Astrocyte (in vitro differentiated cells and primary cell): Measurements from ENCODE around the gene PRR7. TPM values are rescaled to one million over a fixed set of nuclear protein-coding genes. Genes with fewer than 3 reads are reported as not detected.

Experiments
- DNase-seq: peaks from one replicate; pipeline ENCODE4 v3.0.0-alpha.2; 2010; ENCODE audit warnings: low read depth
- FAIRE-seq: peaks from 2 replicates; lab custom pipeline; 2011; peaks lifted over from hg19 to GRCh38; lab: Jason Lieb, UNC
- H2AFZ ChIP-seq: 2 replicates; pipeline ENCODE4 v1.6.0; 2012; ENCODE audit warnings: low read depth, low read length, inconsistent platforms
- H3K27ac ChIP-seq: 2 replicates; pipeline ENCODE4 v1.5.1; 2011; ENCODE audit warnings: low read depth, low read length, inconsistent platforms
- H3K27me3 ChIP-seq: 2 replicates; pipeline ENCODE4 v1.6.0; 2011; ENCODE audit warnings: low read length, inconsistent platforms; ENCODE audit not compliant: insufficient read depth
- H3K36me3 ChIP-seq: 2 replicates; pipeline ENCODE4 v1.5.1; 2011; ENCODE audit warnings: low read length, inconsistent platforms; ENCODE audit not compliant: insufficient read depth
- H3K4me1 ChIP-seq: 2 replicates; pipeline ENCODE4 v1.5.1; 2011; ENCODE audit warnings: low read length, inconsistent platforms; ENCODE audit not compliant: insufficient read depth
- H3K4me2 ChIP-seq: 2 replicates; pipeline ENCODE4 v1.6.0; 2012; ENCODE audit warnings: low read length, inconsistent platforms
- H3K4me3 ChIP-seq: 2 replicates; pipeline ENCODE4 v1.5.1; 2011; ENCODE audit warnings: low read depth, mild to moderate bottlenecking, low read length, inconsistent platforms; ENCODE audit not compliant: insufficient read depth
- H3K79me2 ChIP-seq: 2 replicates; pipeline ENCODE4 v1.6.0; 2012; ENCODE audit warnings: mild to moderate bottlenecking, low read length, inconsistent platforms; ENCODE audit not compliant: insufficient read depth
- H3K9ac ChIP-seq: 2 replicates; pipeline ENCODE4 v1.6.0; 2012; ENCODE audit warnings: mild to moderate bottlenecking, low read length, inconsistent platforms
- H3K9me3 ChIP-seq: 2 replicates; pipeline ENCODE4 v1.5.1; 2012; ENCODE audit warnings: low read depth, mild to moderate bottlenecking, low read length, inconsistent platforms; ENCODE audit not compliant: insufficient read depth
- H4K20me1 ChIP-seq: 2 replicates; pipeline ENCODE4 v1.6.0; 2012; ENCODE audit warnings: low read length, inconsistent platforms; ENCODE audit not compliant: insufficient read depth
- H3K27ac Mint-ChIP-seq: one replicate; pipeline ENCODE4 v1.8.0; 2021; ENCODE audit warnings: mild to moderate bottlenecking, mixed read lengths; ENCODE audit not compliant: unreplicated experiment
- H3K27me3 Mint-ChIP-seq: one replicate; pipeline ENCODE4 v1.8.0; 2021; ENCODE audit warnings: low read depth, mixed read lengths; ENCODE audit not compliant: unreplicated experiment
- H3K36me3 Mint-ChIP-seq: one replicate; pipeline ENCODE4 v1.8.0; 2021; ENCODE audit warnings: low read depth, mixed read lengths; ENCODE audit not compliant: unreplicated experiment
- H3K4me1 Mint-ChIP-seq: one replicate; pipeline ENCODE4 v1.8.0; 2021; ENCODE audit warnings: low read depth, mixed read lengths; ENCODE audit not compliant: unreplicated experiment
- H3K4me3 Mint-ChIP-seq: one replicate; pipeline ENCODE4 v1.8.0; 2021; ENCODE audit warnings: mild to moderate bottlenecking, moderate library complexity, mixed read lengths; ENCODE audit not compliant: unreplicated experiment
- H3K9me3 Mint-ChIP-seq: one replicate; pipeline ENCODE4 v1.8.0; 2021; ENCODE audit warnings: mild to moderate bottlenecking, mixed read lengths; ENCODE audit not compliant: unreplicated experiment
- EZH2 ChIP-seq: IDR thresholded peaks from 2 replicates; pipeline ENCODE4 v1.6.1; 2012; ENCODE audit warnings: mild to moderate bottlenecking, low read length, inconsistent platforms; ENCODE audit not compliant: insufficient read depth
- total RNA-seq: library from RNA; stranded (reverse); gene quantifications from 2 replicates; pipeline ENCODE4 v1.2.1, GENCODE V29; 2021
- TF ChIP-seq, protein P1 (sequence below): IDR thresholded peaks from 2 replicates; pipeline ENCODE4 v1.5.1; 2011; ENCODE audit warnings: low read depth, mild to moderate bottlenecking, inconsistent platforms, low read length, moderate library complexity; ENCODE audit not compliant: insufficient read depth

The PRR7 gene
- total RNA-seq, 1 donor from 2014 or later: 9.9 TPM

DNA sequence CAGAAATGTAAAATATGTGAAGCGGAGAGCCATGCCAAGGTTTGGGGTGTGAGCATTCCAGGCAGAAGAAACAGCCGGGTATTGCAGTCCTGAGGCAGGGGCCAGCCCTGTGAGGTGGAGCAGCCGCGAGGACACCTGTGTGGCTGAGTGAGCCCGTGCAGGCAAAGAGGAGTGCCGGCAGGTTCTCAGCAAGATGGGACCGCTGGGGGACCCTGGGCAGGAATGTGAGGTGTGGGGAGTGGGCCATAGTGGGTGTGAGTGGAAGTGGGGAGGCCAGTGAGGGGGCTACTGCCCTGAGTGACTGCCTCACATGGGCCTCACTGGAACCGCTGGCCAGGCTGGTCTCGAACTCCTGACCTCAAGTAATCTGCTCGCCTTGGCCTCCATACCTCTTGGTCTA lies 8.1 kb upstream of the PRR7 start:
- Histone ChIP-seq H3K4me3 (no peak overlapping the region), H3K4me2 (no peak overlapping the region), H3K9ac (no peak overlapping the region), H4K20me1 (no peaks in the 10 kb centered on the region), H3K27ac (no peak overlapping the region), H3K4me1 (no peaks in the 10 kb centered on the region), H3K79me2 (no peaks in the 10 kb centered on the region), H3K27me3 (no peaks in the 10 kb centered on the region), H3K9me3 (no peaks in the 10 kb centered on the region), H3K36me3 (peaks cover 4% of the 10 kb centered on the region), H2AFZ (no peak overlapping the region)
- DNase-seq: no peak
- Mint-ChIP-seq H3K4me3 (no peak overlapping the region), H3K27ac (no peak overlapping the region), H3K9me3 (peaks cover 1% of the 10 kb centered on the region), H3K4me1 (peaks cover 2% of the 10 kb centered on the region), H3K27me3 (no peaks in the 10 kb centered on the region), H3K36me3 (peaks cover 20% of the 10 kb centered on the region)
- no peak for FAIRE-seq
- TF ChIP-seq EZH2: no peak
- TF ChIP-seq, protein P1, sequence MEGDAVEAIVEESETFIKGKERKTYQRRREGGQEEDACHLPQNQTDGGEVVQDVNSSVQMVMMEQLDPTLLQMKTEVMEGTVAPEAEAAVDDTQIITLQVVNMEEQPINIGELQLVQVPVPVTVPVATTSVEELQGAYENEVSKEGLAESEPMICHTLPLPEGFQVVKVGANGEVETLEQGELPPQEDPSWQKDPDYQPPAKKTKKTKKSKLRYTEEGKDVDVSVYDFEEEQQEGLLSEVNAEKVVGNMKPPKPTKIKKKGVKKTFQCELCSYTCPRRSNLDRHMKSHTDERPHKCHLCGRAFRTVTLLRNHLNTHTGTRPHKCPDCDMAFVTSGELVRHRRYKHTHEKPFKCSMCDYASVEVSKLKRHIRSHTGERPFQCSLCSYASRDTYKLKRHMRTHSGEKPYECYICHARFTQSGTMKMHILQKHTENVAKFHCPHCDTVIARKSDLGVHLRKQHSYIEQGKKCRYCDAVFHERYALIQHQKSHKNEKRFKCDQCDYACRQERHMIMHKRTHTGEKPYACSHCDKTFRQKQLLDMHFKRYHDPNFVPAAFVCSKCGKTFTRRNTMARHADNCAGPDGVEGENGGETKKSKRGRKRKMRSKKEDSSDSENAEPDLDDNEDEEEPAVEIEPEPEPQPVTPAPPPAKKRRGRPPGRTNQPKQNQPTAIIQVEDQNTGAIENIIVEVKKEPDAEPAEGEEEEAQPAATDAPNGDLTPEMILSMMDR: no peak

DNA sequence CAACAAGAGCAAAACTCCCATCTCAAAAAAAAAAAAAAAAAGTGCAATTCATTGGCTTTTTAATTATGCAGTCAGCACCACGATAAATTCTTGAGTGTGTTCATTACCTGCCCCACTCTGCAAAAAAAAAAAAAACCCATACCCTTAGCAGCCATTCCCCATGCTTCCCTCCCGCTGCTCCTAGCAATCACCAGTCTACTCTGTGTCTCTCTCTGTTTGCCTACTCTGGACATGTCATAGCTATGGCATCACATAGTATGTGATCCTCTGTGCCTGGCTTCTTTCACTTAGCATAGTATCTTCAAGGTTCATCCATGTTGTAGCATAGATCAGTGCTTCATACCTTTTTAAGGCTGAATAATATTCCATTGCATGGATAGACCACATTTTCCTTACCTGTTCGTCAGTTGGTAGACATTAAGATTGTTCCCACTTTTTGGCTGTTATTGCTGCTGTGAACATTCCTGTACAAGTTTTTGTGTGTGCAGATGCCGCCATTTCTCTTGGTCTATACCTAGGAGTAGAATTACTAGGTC lies 7.0 kb upstream of the PRR7 start:
- H3K4me2 ChIP-seq: no peak overlapping the region
- H3K9me3 Mint-ChIP-seq: peaks cover 1% of the 10 kb centered on the region
- no peak for FAIRE-seq
- no peak overlapping the region for H3K4me3 Mint-ChIP-seq
- no peaks in the 10 kb centered on the region for H3K79me2 ChIP-seq
- H3K9me3 ChIP-seq: no peaks in the 10 kb centered on the region
- H3K4me3 ChIP-seq: no peak overlapping the region
- TF ChIP-seq EZH2: no peak
- TF ChIP-seq, protein P1: no peak
- H3K27ac ChIP-seq: no peak overlapping the region
- no peaks in the 10 kb centered on the region for H3K27me3 Mint-ChIP-seq
- H3K27me3 ChIP-seq: no peaks in the 10 kb centered on the region
- H3K4me1 ChIP-seq: no peaks in the 10 kb centered on the region
- H3K9ac ChIP-seq: no peak overlapping the region
- peaks cover under 1% of the 10 kb centered on the region for H3K36me3 ChIP-seq
- no peak overlapping the region for H3K27ac Mint-ChIP-seq
- H4K20me1 ChIP-seq: no peaks in the 10 kb centered on the region
- peaks cover 4% of the 10 kb centered on the region for H3K4me1 Mint-ChIP-seq
- H3K36me3 Mint-ChIP-seq: peaks cover 21% of the 10 kb centered on the region
- no peak for DNase-seq
- H2AFZ ChIP-seq: no peak overlapping the region

DNA sequence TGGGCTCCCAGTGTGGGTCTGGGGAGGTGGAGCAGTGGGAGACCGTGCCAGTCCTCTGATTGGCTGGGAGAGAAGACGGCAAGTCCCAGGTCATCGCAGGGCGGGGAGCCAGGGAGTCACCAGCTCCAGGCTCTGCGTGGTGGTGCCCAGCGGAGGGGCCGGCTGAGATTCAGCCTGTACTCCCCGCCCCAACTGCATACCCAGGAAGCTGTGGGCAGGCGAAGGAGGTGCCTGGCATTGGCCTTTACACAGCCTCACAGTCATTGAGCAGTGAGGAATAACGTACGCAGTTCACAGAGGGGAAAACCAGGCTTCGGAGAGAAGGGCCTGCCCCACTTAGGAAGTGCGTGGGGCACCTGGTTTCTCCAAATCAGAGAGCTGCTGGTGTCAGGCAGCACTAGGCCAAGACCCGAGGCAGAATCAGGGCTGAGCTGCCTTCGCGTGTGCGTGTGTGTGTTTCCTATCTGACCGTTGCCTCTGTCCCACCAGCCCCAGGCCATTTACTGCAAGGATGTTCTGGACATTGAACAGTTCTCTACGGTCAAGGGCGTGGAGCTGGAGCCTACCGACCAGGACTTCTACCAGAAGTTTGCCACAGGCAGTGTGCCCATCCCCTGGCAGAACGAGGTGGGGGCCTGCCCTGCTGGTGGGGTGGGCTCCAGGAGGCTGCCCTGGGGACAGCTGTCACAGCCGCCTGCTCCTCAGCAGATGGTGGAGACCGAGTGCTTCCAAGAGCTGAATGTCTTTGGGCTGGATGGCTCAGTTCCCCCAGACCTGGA lies 6.2 kb upstream of the PRR7 start:
- Mint-ChIP-seq H3K4me3 (no peak overlapping the region), H3K27ac (no peak overlapping the region), H3K4me1 (peaks cover 5% of the 10 kb centered on the region), H3K9me3 (peaks cover 1% of the 10 kb centered on the region), H3K36me3 (peaks cover 19% of the 10 kb centered on the region), H3K27me3 (no peaks in the 10 kb centered on the region)
- Histone ChIP-seq H3K27me3 (no peaks in the 10 kb centered on the region), H3K4me1 (no peaks in the 10 kb centered on the region), H3K36me3 (no peaks in the 10 kb centered on the region), H3K4me3 (no peak overlapping the region), H3K4me2 (no peak overlapping the region), H4K20me1 (no peaks in the 10 kb centered on the region), H3K9ac (no peak overlapping the region), H2AFZ (no peak overlapping the region), H3K79me2 (no peaks in the 10 kb centered on the region), H3K9me3 (no peaks in the 10 kb centered on the region), H3K27ac (no peak overlapping the region)
- no peak for FAIRE-seq
- DNase-seq: no peak
- no peak for TF ChIP-seq EZH2
- TF ChIP-seq, protein P1: no peak
